T-cell (primary cell): ENCODE measurements around the gene ZBTB9. TPM values are rescaled to one million over a fixed set of nuclear protein-coding genes. Genes with fewer than 3 reads are reported as not detected.

Source experiments
- ATAC-seq, 4 experiments: fragments of 200-7000 bp in 3 of 4; fragments of 150-1000 bp in 1 of 4; cut with Tn5 transposase; replicated peaks in 1 of 4; 1 replicate in 3 of 4; 2 replicates in 1 of 4; pipeline ENCODE4 v1.10.0; 2021; ENCODE audit warnings: moderate library complexity in 3 of 4, mild to moderate bottlenecking in 2 of 4, moderate number of reproducible peaks in 1 of 4
- CTCF ChIA-PET, 2 donors: fragments of 300-600 bp; sonication (Branson Sonifier 250); formaldehyde crosslinking; loops; one replicate each; lab custom pipeline; 2022; ENCODE audit warnings: antibody characterized with exemption in 2 of 2; lab: Charles Lee
- POLR2A ChIA-PET, 2 donors: fragments of 300-600 bp; sonication (Branson Sonifier 250); formaldehyde crosslinking; loops; one replicate each; lab custom pipeline; 2022; ENCODE audit warnings: antibody characterized with exemption in 2 of 2; lab: Charles Lee
- DNase-seq, 35 experiments: peaks; one replicate each; pipeline versions ENCODE4 v3.0.0 to v3.0.0-alpha.2; 2013 to 2023
- H3K27ac ChIP-seq: one replicate; pipeline ENCODE4 v1.5.1; 2013; ENCODE audit warnings: low read length
- H3K27me3 ChIP-seq, 2 experiments: replicated peaks in 1 of 2; 1 replicate in 1 of 2; 2 replicates in 1 of 2; pipeline versions ENCODE4 v1.6.1 to v1.7.0; 2013; ENCODE audit warnings: low read length in 1 of 2, mixed read lengths in 1 of 2; ENCODE audit not compliant: control insufficient read depth in 2 of 2, insufficient read depth in 2 of 2; ENCODE audit errors: extremely low read depth in 1 of 2
- H3K36me3 ChIP-seq, 2 donors: 1 replicate in 1 of 2; 2 replicates in 1 of 2; pipeline versions ENCODE4 v1.6.1 to v1.7.0; 2013; ENCODE audit warnings: low read length in 1 of 2; ENCODE audit not compliant: control insufficient read depth in 2 of 2, insufficient read depth in 1 of 2; ENCODE audit errors: extremely low read depth in 1 of 2
- H3K4me1 ChIP-seq, 2 experiments: 1 replicate in 1 of 2; 2 replicates in 1 of 2; pipeline versions ENCODE4 v1.6.1 to v1.7.0; 2013; ENCODE audit warnings: low read length in 2 of 2, mixed read lengths in 1 of 2; ENCODE audit not compliant: insufficient read depth in 2 of 2, control insufficient read depth in 1 of 2; ENCODE audit errors: extremely low read depth in 1 of 2
- H3K4me3 ChIP-seq, 2 donors: 1 replicate in 1 of 2; 2 replicates in 1 of 2; pipeline versions ENCODE4 v1.5.1 to v1.7.0; 2013; ENCODE audit warnings: mild to moderate bottlenecking in 2 of 2, low read length in 1 of 2, moderate library complexity in 1 of 2; ENCODE audit not compliant: control insufficient read depth in 1 of 2; ENCODE audit errors: extremely low read depth in 1 of 2
- H3K9me3 ChIP-seq: 2 replicates; pipeline ENCODE4 v1.7.0; 2013
- H3K27ac Mint-ChIP-seq, 2 donors: one replicate each; pipeline ENCODE4 v1.8.0; 2020 to 2021; ENCODE audit warnings: mild to moderate bottlenecking in 2 of 2, mixed read lengths in 2 of 2
- H3K27me3 Mint-ChIP-seq, 2 donors: one replicate each; pipeline ENCODE4 v1.8.0; 2021 to 2022; ENCODE audit warnings: mixed read lengths in 2 of 2
- H3K36me3 Mint-ChIP-seq: one replicate; pipeline ENCODE4 v1.8.0; 2021; ENCODE audit warnings: mixed read lengths
- H3K4me1 Mint-ChIP-seq, 3 donors: one replicate each; pipeline ENCODE4 v1.8.0; 2020 to 2022; ENCODE audit warnings: mixed read lengths in 3 of 3, mild to moderate bottlenecking in 1 of 3
- H3K4me3 Mint-ChIP-seq, 3 donors: one replicate each; pipeline ENCODE4 v1.8.0; 2020 to 2022; ENCODE audit warnings: mild to moderate bottlenecking in 3 of 3, mixed read lengths in 3 of 3, moderate library complexity in 3 of 3
- H3K9me3 Mint-ChIP-seq, 3 donors: one replicate each; pipeline ENCODE4 v1.8.0; 2020 to 2022; ENCODE audit warnings: mixed read lengths in 3 of 3
- WGBS: methylation state at CpG from one replicate; pipeline ENCODE4 v1.1.5; 2013; ENCODE audit warnings: missing lambda C conversion rate; ENCODE audit not compliant: insufficient coverage; 5-methylcytosine and 5-hydroxymethylcytosine counted together
- total RNA-seq, 35 experiments: library from RNA in 6 of 35; stranded (reverse) in 6 of 35; fragments of 120-200 nt in 1 of 35; gene quantifications; one replicate each; pipeline versions ENCODE4 v1.2.1 to v1.2.4 and lab custom pipeline; 2013 to 2026

The ZBTB9 gene
- total RNA-seq, 5 donors from 2014 or later (not counting 1 experiment from before 2014, with no cell fraction given) = 3.9 to 12.6 (median 11.1) TPM

DNA sequence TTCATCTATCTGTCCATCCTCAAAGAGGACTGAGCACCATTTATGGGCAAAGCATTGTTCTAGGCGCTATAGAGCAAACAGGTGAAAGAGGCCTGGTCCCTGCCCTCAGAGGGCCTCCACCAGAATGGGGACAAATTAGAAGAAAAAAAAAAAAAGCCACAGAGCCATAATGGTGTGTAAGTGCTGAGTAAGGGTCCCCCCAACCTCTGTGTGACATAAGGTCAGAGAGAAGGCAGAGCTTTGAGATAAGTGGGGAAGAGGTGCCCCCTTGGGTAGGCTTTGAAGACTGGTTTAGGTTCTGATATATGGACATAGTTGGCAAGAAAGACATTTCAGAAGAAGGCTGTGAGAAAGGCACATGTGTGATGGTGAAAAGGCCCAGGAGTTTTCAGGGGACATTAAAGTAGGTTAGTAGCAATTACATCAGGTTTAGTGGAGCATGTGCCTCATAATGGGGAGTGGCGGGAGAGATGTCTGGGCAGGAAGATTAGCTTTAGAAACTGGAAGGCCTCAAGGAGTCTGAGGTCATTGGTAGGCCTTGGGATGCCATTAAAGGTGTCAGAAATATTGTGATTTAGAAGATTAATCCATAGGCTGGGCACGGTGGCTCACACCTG is 15.3 kb upstream of the ZBTB9 start:
- peak overlapping the region in 1 of 2 donors; percentile 56 for H3K27ac Mint-ChIP-seq
- H3K27me3 Mint-ChIP-seq = no peaks in the 10 kb centered on the region
- Histone ChIP-seq H3K9me3 (no peaks in the 10 kb centered on the region), H3K36me3 (peaks cover 20 to 67% of the 10 kb centered on the region in 2 donors), H3K27ac (no peak overlapping the region), H3K27me3 (no peaks in the 10 kb centered on the region), H3K4me3 (no peak overlapping the region), H3K4me1 (peaks cover 0 to 2% of the 10 kb centered on the region in 2 experiments)
- CTCF ChIA-PET = interaction anchor here in 1 of 2 donors (0.7 kb wide), 1 partner anchor 1744 kb away, joined by 3 read pairs; no protein-coding TSS in a partner anchor
- H3K4me3 Mint-ChIP-seq = no peak overlapping the region
- POLR2A ChIA-PET = no interaction called here
- no peak for ATAC-seq
- no peak for DNase-seq
- peaks cover 2 to 3% (median 3%) of the 10 kb centered on the region in 3 donors for H3K4me1 Mint-ChIP-seq
- WGBS = 100% methylated on average over 3 of the region's 3 CpGs
- H3K36me3 Mint-ChIP-seq = peaks cover 52% of the 10 kb centered on the region
- H3K9me3 Mint-ChIP-seq = no peaks in the 10 kb centered on the region

DNA sequence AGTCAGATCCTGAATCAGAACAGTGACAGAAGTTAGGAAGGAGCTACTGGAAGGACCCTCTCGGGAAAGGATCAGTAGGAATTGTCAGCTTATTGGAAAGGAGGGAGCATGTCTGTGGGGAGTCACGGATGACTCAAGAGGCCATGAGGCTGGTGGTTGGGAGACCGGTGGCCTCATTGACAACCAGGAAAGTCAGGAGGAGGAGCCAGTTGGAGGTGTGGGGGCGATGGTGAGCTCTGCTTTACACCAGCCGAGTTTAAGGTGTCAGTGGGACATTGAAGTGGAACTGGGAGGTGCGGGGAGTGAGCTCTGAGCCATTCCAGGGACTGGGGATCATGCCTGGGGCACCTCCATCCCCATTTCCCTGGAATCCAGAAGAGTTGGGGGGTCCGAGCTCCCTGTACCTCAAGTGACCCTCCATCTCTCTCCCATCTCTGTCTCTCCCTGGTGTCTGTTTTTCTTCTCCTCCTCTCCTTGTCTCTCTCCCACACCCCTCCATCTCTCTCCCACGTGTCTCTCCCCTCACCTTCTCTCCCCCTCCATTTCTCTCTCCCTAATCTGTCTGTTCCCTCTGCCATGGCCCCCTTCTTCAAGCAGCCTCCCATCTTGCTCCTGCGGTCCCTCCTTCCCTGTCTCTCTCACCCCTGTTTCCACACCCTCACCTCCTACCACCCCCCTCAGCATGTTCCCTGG is 14.3 kb upstream of the ZBTB9 start:
- peaks cover 20 to 74% of the 10 kb centered on the region in 2 donors for H3K36me3 ChIP-seq
- no peak overlapping the region for H3K27ac ChIP-seq
- DNase-seq (no peak), ATAC-seq (no peak)
- no peaks in the 10 kb centered on the region for H3K9me3 ChIP-seq
- H3K36me3 Mint-ChIP-seq = peaks cover 60% of the 10 kb centered on the region
- peaks cover 0 to 2% (median 0%) of the 10 kb centered on the region in 3 donors for H3K4me1 Mint-ChIP-seq
- no peak overlapping the region for H3K4me3 Mint-ChIP-seq
- H3K9me3 Mint-ChIP-seq = no peaks in the 10 kb centered on the region
- H3K27me3 ChIP-seq = no peaks in the 10 kb centered on the region
- H3K4me1 ChIP-seq = peaks cover 0 to 2% of the 10 kb centered on the region in 2 experiments
- no peaks in the 10 kb centered on the region for H3K27me3 Mint-ChIP-seq
- ChIA-PET CTCF (no interaction called here), POLR2A (interaction anchor here in 1 of 2 donors (0.7 kb wide), 1 partner anchor 130 kb away, joined by 3 read pairs; no protein-coding TSS in a partner anchor)
- H3K27ac Mint-ChIP-seq = peak overlapping the region; percentile 32 to 64
- 84% methylated on average over 6 of the region's 9 CpGs for WGBS
- H3K4me3 ChIP-seq = no peak overlapping the region

DNA sequence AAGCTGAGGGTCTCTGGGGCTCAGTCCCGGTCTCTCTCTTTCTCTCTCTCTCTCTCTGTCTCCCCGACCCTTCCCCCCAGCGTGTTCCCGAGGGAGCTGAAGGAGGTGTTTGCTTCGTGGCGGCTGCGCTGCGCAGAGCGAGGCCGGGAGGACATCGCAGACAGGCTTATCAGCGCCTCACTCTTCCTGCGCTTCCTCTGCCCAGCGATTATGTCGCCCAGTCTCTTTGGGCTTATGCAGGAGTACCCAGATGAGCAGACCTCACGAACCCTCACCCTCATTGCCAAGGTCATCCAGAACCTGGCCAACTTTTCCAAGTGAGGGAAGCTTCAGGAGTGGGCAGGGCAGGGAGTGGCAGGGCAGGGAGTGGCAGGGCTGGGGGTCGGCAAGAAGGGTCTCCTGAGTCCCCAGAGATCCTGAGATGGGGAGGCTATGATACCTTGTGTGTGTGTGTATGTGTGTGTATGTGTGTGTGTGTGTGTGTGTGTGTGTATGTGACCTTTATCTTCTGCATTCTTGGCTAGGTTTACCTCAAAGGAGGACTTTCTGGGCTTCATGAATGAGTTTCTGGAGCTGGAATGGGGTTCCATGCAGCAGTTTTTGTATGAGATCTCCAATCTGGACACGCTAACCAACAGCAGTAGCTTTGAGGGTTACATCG is 13.6 kb upstream of the ZBTB9 start:
- WGBS = 88% methylated on average over 7 of the region's 19 CpGs
- Histone ChIP-seq H3K27ac (no peak overlapping the region), H3K4me3 (no peak overlapping the region), H3K4me1 (peaks cover 0 to 2% of the 10 kb centered on the region in 2 experiments), H3K36me3 (peaks cover 17 to 68% of the 10 kb centered on the region in 2 donors), H3K27me3 (no peaks in the 10 kb centered on the region), H3K9me3 (no peaks in the 10 kb centered on the region)
- DNase-seq (no peak), ATAC-seq (no peak)
- Mint-ChIP-seq H3K27me3 (no peaks in the 10 kb centered on the region), H3K36me3 (peaks cover 53% of the 10 kb centered on the region), H3K4me1 (peaks cover 0 to 2% (median 0%) of the 10 kb centered on the region in 3 donors), H3K9me3 (no peaks in the 10 kb centered on the region), H3K4me3 (no peak overlapping the region), H3K27ac (peak overlapping the region in 1 of 2 donors; percentile 34)
- POLR2A ChIA-PET = no interaction called here
- CTCF ChIA-PET = interaction anchor here in 1 of 2 donors (1.0 kb wide), 1 partner anchor 9 kb away, joined by 3 read pairs; no protein-coding TSS in a partner anchor

DNA sequence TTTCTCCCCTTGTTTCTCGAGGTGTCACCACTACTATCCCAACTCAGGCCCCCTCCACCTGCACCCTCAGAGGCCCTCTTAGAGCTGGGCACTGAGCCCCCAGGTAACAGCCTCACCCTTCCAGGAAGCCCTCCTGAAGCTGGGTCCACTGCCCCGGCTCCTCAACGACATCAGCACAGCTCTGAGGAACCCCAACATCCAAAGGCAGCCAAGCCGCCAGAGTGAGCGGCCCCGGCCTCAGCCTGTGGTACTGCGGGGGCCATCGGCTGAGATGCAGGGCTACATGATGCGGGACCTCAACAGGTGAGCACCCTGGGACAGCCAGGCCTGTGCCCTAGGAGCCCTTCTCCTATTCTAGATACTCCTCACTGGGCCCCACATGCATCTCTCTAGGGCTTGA is 12.9 kb upstream of the ZBTB9 start:
- ChIA-PET CTCF (interaction anchor here in 1 of 2 donors (1.0 kb wide), 1 partner anchor 9 kb away, joined by 3 read pairs; no protein-coding TSS in a partner anchor), POLR2A (no interaction called here)
- Mint-ChIP-seq H3K27me3 (no peaks in the 10 kb centered on the region), H3K27ac (peak overlapping the region in 1 of 2 donors; percentile 6), H3K4me1 (peaks cover 0 to 2% (median 0%) of the 10 kb centered on the region in 3 donors), H3K9me3 (no peaks in the 10 kb centered on the region), H3K4me3 (no peak overlapping the region), H3K36me3 (peaks cover 53% of the 10 kb centered on the region)
- ATAC-seq (no peak), DNase-seq (no peak)
- Histone ChIP-seq H3K36me3 (peaks cover 17 to 71% of the 10 kb centered on the region in 2 donors), H3K9me3 (no peaks in the 10 kb centered on the region), H3K27ac (no peak overlapping the region), H3K4me1 (peaks cover 0 to 2% of the 10 kb centered on the region in 2 experiments), H3K27me3 (no peaks in the 10 kb centered on the region), H3K4me3 (no peak overlapping the region)
- WGBS = 93% methylated on average over 8 of the region's 9 CpGs

DNA sequence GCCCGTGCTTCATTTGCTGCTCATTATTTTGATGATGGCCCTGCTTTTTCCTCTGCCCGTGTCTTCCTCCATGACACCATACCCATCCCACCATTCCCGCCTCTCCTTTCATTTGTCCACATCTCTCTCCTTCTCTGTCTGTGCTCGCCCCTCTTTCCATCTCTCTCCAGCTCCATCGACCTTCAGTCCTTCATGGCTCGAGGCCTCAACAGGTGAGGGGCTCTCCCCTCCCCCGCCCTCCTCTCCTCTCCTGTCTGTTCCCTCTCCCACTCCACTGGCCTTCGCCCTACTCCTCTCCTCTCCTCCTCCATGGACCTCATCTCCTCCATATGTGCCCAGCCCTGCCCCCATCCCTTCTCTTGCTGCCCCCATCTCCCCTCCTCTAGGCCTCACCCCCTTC is 12.1 kb upstream of the ZBTB9 start:
- H3K27ac ChIP-seq = no peak overlapping the region
- Mint-ChIP-seq H3K27ac (peak overlapping the region in 1 of 2 donors; percentile 44), H3K36me3 (peaks cover 47% of the 10 kb centered on the region), H3K4me3 (no peak overlapping the region), H3K27me3 (no peaks in the 10 kb centered on the region), H3K9me3 (no peaks in the 10 kb centered on the region), H3K4me1 (peaks cover 0 to 2% (median 0%) of the 10 kb centered on the region in 3 donors)
- no peaks in the 10 kb centered on the region for H3K9me3 ChIP-seq
- ATAC-seq (no peak), DNase-seq (no peak)
- ChIA-PET CTCF (no interaction called here), POLR2A (no interaction called here)
- peaks cover 0 to 2% of the 10 kb centered on the region in 2 experiments for H3K4me1 ChIP-seq
- H3K4me3 ChIP-seq = no peak overlapping the region
- 93% methylated on average over 7 of the region's 8 CpGs for WGBS
- no peaks in the 10 kb centered on the region for H3K27me3 ChIP-seq
- peaks cover 17 to 68% of the 10 kb centered on the region in 2 donors for H3K36me3 ChIP-seq

DNA sequence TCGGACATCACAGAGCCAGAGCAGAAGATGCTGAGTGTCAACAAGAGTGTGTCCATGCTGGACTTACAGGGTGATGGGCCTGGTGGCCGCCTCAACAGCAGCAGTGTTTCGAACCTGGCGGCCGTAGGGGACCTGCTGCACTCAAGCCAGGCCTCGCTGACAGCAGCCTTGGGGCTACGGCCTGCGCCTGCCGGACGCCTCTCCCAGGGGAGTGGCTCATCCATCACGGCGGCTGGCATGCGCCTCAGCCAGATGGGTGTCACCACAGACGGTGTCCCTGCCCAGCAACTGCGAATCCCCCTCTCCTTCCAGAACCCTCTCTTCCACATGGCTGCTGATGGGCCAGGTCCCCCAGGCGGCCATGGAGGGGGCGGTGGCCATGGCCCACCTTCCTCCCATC is 11.4 kb upstream of the ZBTB9 start:
- POLR2A ChIA-PET = no interaction called here
- H3K27ac Mint-ChIP-seq = no peak overlapping the region

More for the DNA sequence above, 11.4 kb upstream of the ZBTB9 start:
- Histone ChIP-seq H3K9me3 (no peaks in the 10 kb centered on the region), H3K4me3 (no peak overlapping the region), H3K27ac (no peak overlapping the region), H3K27me3 (no peaks in the 10 kb centered on the region), H3K36me3 (peaks cover 19 to 65% of the 10 kb centered on the region in 2 donors), H3K4me1 (peaks cover 0 to 2% of the 10 kb centered on the region in 2 experiments)
- CTCF ChIA-PET = no interaction called here
- Mint-ChIP-seq H3K4me3 (no peak overlapping the region), H3K9me3 (no peaks in the 10 kb centered on the region), H3K4me1 (peaks cover 2 to 5% (median 2%) of the 10 kb centered on the region in 3 donors), H3K27me3 (no peaks in the 10 kb centered on the region), H3K36me3 (peaks cover 51% of the 10 kb centered on the region)
- DNase-seq (no peak), ATAC-seq (no peak)
- 95% methylated on average over 15 of the region's 17 CpGs for WGBS
